Nephron progenitor cell (in vitro differentiated cells): ENCODE results near the gene MTFP1.

Experiments used
- DNase-seq: peaks from one replicate; pipeline ENCODE4 v3.0.0; 2021
- H3K27ac Mint-ChIP-seq: 2 replicates; pipeline ENCODE4 v1.8.0; 2021; ENCODE audit warnings: mild to moderate bottlenecking, moderate library complexity, mixed read lengths
- H3K27me3 Mint-ChIP-seq: 2 replicates; pipeline ENCODE4 v1.8.0; 2021; ENCODE audit warnings: mild to moderate bottlenecking, low read depth, mixed read lengths; ENCODE audit not compliant: poor library complexity
- H3K36me3 Mint-ChIP-seq: 2 replicates; pipeline ENCODE4 v1.8.0; 2021; ENCODE audit warnings: low read depth, mixed read lengths
- H3K4me1 Mint-ChIP-seq: 2 replicates; pipeline ENCODE4 v1.8.0; 2021; ENCODE audit warnings: mixed read lengths
- H3K4me3 Mint-ChIP-seq: 2 replicates; pipeline ENCODE4 v1.8.0; 2021; ENCODE audit warnings: mild to moderate bottlenecking, moderate library complexity, mixed read lengths
- H3K9me3 Mint-ChIP-seq: 2 replicates; pipeline ENCODE4 v1.8.0; 2021; ENCODE audit warnings: mild to moderate bottlenecking, moderate library complexity, mixed read lengths
- CTCF ChIP-seq: fragments of 200-600 bp; sonication (generic); IDR thresholded peaks from 2 replicates; pipeline ENCODE4 v1.5.0; 2021; ENCODE audit warnings: antibody characterized with exemption

MTFP1 gene

GRCh38 chr22:30432520-30432919 is 7.0 kb downstream of the MTFP1 start:
- TF ChIP-seq CTCF: no peak
- Mint-ChIP-seq H3K27ac (no peak overlapping the region), H3K4me3 (no peak overlapping the region), H3K9me3 (no peaks in the 10 kb centered on the region), H3K36me3 (peaks cover 11% of the 10 kb centered on the region), H3K27me3 (peaks cover 15% of the 10 kb centered on the region), H3K4me1 (peaks cover 6% of the 10 kb centered on the region)
- DNase-seq: no peak

- no peak for TF ChIP-seq CTCF
- Mint-ChIP-seq H3K27me3 (peaks cover 15% of the 10 kb centered on the region), H3K27ac (no peak overlapping the region), H3K36me3 (peaks cover 4% of the 10 kb centered on the region), H3K9me3 (no peaks in the 10 kb centered on the region), H3K4me3 (no peak overlapping the region), H3K4me1 (peaks cover 6% of the 10 kb centered on the region)
- no peak for DNase-seq
These were observed 7.7 kb downstream of the MTFP1 start for GRCh38 chr22:30433227-30433626.

- Mint-ChIP-seq H3K4me3 (no peak overlapping the region), H3K27ac (no peak overlapping the region), H3K9me3 (no peaks in the 10 kb centered on the region), H3K27me3 (peaks cover 15% of the 10 kb centered on the region), H3K4me1 (peaks cover 6% of the 10 kb centered on the region), H3K36me3 (no peaks in the 10 kb centered on the region)
- no peak for DNase-seq
- TF ChIP-seq CTCF: no peak
These were observed 8.2 kb downstream of the MTFP1 start for GRCh38 chr22:30433773-30434172.

GRCh38 chr22:30434843-30435242 is 9.3 kb downstream of the MTFP1 start:
- no peaks in the 10 kb centered on the region for H3K9me3 Mint-ChIP-seq

GRCh38 chr22:30435674-30436126 is 10.1 kb downstream of the MTFP1 start:
- H3K9me3 Mint-ChIP-seq: no peaks in the 10 kb centered on the region
- peaks cover 9% of the 10 kb centered on the region for H3K27me3 Mint-ChIP-seq
- no peak overlapping the region for H3K4me3 Mint-ChIP-seq
- peaks cover 6% of the 10 kb centered on the region for H3K4me1 Mint-ChIP-seq
- TF ChIP-seq CTCF: no peak
- no peaks in the 10 kb centered on the region for H3K36me3 Mint-ChIP-seq
- DNase-seq: no peak
- peak overlapping the region; percentile 27 for H3K27ac Mint-ChIP-seq

More at GRCh38 chr22:30434843-30435242, 9.3 kb downstream of the MTFP1 start:
- Mint-ChIP-seq H3K27me3 (peaks cover 13% of the 10 kb centered on the region), H3K27ac (no peak overlapping the region), H3K36me3 (no peaks in the 10 kb centered on the region), H3K4me1 (peaks cover 6% of the 10 kb centered on the region), H3K4me3 (no peak overlapping the region)
- no peak for DNase-seq
- TF ChIP-seq CTCF: no peak

GRCh38 chr22:30436196-30436595 is 10.6 kb downstream of the MTFP1 start:
- peaks cover 10% of the 10 kb centered on the region for H3K4me1 Mint-ChIP-seq
- H3K4me3 Mint-ChIP-seq: no peak overlapping the region
- H3K9me3 Mint-ChIP-seq: no peaks in the 10 kb centered on the region
- H3K27ac Mint-ChIP-seq: no peak overlapping the region
- H3K27me3 Mint-ChIP-seq: peaks cover 13% of the 10 kb centered on the region
- TF ChIP-seq CTCF: no peak
- no peak for DNase-seq
- no peaks in the 10 kb centered on the region for H3K36me3 Mint-ChIP-seq
